GM18868 (cell line): ENCODE data around the gene EPS15.
"Not testable (repeated sequence)": the region's sequence is repeated elsewhere in the genome, so short reads cannot be mapped to it uniquely, and the experiment has no call there.

Source experiments
- ATAC-seq: cut with Tn5 transposase; IDR thresholded peaks from one replicate; pipeline ENCODE4 v1.9.1; 2021; ENCODE audit warnings: mild to moderate bottlenecking, moderate library complexity; ENCODE audit not compliant: unreplicated experiment

EPS15 gene

GRCh38 chr1:51543858-51544257 lies 24.8 kb upstream of the EPS15 start:
- ATAC-seq: no peak

- ATAC-seq: no peak
Measured at GRCh38 chr1:51542158-51542953, 23.3 kb upstream of the EPS15 start.

GRCh38 chr1:51541313-51542050 lies 22.4 kb upstream of the EPS15 start:
- ATAC-seq: no peak

GRCh38 chr1:51537568-51537967 lies 18.5 kb upstream of the EPS15 start:
- no peak for ATAC-seq

- ATAC-seq: no peak
Measured at GRCh38 chr1:51535006-51535592, 16.0 kb upstream of the EPS15 start.

GRCh38 chr1:51534447-51534846 lies 15.4 kb upstream of the EPS15 start:
- ATAC-seq: peak; percentile 67

- no peak for ATAC-seq
Measured at GRCh38 chr1:51532853-51533252, 13.8 kb upstream of the EPS15 start.

GRCh38 chr1:51530447-51530846 lies 11.4 kb upstream of the EPS15 start:
- not testable (repeated sequence) for ATAC-seq

GRCh38 chr1:51527144-51527543 lies 8.1 kb upstream of the EPS15 start:
- no peak for ATAC-seq

GRCh38 chr1:51526248-51526647 lies 7.2 kb upstream of the EPS15 start:
- ATAC-seq: peak; percentile 59

- no peak for ATAC-seq
Measured at GRCh38 chr1:51525295-51525694, 6.2 kb upstream of the EPS15 start.

GRCh38 chr1:51524817-51525216 lies 5.8 kb upstream of the EPS15 start:
- ATAC-seq: no peak

GRCh38 chr1:51523931-51524330 lies 4.9 kb upstream of the EPS15 start:
- no peak for ATAC-seq

GRCh38 chr1:51520700-51521248 lies 1.7 kb upstream of the EPS15 start:
- no peak for ATAC-seq

GRCh38 chr1:51519865-51520699 lies 1.0 kb upstream of the EPS15 start:
- ATAC-seq: no peak

GRCh38 chr1:51518586-51519047 lies 449 bp downstream of the EPS15 start:
- peak; percentile 38 for ATAC-seq

GRCh38 chr1:51518033-51518585 lies 957 bp downstream of the EPS15 start:
- ATAC-seq: no peak

- ATAC-seq: no peak
Measured at GRCh38 chr1:51517361-51518032, 1.6 kb downstream of the EPS15 start.

- no peak for ATAC-seq
Measured at GRCh38 chr1:51516649-51517158, 2.4 kb downstream of the EPS15 start.
